GM18909 (cell line): Measurements from ENCODE around the gene ADAT3.
A peak's percentile ranks its signal among the peaks of the same experiment; 100 is the strongest.
"Not testable (repeated sequence)": the region's sequence is repeated elsewhere in the genome, so short reads cannot be mapped to it uniquely, and the experiment has no call there.

Experiments
- ATAC-seq: cut with Tn5 transposase; IDR thresholded peaks from one replicate; pipeline ENCODE4 v1.9.1; 2021; ENCODE audit warnings: mild to moderate bottlenecking; ENCODE audit not compliant: unreplicated experiment, poor library complexity

Gene ADAT3

DNA sequence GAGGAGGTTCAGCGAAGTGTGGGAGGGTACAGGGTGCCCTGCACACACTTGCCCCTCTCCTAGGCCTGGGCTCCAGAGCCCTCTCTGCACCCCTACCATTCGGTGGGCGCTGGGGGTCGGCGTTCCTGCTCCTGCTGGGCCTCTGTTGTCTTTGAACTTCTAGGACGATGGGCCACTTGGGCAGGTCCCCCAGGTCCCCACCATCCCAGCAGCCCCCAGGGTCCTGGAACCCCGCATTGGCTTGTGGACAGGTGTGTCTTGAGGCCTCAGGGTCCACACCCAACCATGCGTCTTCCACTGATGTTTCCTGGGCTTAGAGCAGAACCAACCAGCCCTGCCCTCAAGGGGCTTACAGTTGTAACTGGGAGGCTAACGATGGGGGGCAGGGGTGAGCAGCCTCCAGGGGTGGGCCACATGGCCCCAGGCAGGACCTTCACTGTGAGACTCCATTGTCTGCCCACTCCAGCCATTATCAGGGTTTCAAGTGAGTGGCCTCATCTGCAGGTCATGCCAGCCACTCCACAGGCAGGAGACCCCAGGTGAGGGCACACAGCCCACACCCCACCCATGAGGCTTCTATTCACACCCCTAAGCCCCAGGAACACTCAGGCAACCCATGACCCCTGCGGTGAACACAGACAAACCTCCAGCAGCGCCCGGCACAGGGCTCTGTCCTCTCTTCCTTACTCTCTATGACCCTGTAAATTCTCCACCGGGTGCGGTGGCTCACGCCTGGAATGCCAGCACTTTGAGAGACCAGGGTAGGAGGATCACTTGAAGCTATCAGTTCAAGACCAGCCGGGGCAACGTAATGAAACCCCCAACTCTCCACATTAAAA lies 39.8 kb upstream of the ADAT3 start:
- no peak for ATAC-seq

DNA sequence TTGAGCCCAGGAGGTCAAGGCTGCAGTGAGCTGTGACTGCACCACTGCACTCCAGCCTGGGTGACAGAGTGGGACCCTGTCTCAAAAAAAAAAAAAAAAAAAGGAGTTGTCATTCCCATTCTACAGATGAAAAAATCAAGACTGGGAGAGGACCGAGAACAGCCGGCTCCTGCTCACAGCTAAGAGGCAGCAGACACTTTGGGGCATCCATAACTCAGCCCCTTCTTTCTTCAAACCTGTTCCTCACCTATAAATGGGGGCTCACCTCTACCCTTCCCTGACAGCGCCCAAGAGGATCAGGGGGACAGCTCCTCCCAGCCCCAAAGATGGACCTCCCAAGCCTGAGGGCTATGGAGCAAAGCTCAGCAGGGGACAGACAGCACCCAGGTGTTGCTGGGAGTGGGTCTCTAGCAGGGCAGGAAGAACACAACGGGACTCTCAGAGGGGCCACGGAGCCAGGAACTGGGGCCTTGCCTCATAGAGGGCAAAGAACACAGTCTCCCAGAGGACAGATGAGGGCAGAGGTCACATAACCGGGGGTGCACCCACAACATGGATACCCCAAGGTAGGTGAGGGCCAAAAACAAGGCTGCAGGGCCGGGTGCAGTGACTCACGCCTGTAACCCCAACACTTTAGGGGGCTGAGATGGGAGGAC lies 38.4 kb upstream of the ADAT3 start:
- no peak for ATAC-seq

DNA sequence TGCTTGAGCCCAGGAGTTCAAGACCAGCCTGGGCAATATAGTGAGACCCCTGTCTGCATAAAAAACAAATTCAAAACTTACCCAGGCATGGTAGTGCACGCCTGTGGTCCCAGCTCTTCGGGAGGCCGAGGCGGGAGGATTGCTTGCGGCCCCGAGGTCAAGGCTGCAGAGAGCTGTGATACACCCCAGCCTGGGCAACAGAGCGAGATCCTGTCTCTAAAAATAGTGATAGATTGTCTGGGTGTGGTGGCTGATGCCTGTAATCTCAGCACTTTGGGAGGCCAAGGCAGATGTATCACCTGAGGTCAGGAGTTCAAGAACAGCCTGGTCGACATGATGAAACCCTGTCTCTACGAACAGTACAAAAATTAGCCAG lies 37.9 kb upstream of the ADAT3 start:
- no peak for ATAC-seq

DNA sequence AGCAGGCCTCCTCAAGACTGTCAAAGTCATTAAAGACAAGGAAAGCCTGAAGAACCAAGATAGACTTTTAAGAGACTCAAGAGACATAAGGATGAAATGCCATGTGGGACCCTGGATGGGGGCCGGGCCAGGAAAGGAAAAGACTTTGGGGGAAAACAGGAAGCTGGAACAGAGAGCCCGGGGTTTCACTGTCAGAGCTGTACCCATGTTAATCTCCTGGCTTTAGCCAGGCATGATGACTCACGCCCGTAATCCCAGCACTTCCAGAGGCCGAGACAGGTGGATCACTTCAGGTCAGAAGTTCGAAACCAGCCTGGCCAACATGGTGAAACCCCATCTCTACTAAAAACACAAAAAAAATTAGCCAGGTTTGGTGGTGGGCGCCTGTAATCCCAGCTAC lies 36.2 kb upstream of the ADAT3 start:
- ATAC-seq: no peak

DNA sequence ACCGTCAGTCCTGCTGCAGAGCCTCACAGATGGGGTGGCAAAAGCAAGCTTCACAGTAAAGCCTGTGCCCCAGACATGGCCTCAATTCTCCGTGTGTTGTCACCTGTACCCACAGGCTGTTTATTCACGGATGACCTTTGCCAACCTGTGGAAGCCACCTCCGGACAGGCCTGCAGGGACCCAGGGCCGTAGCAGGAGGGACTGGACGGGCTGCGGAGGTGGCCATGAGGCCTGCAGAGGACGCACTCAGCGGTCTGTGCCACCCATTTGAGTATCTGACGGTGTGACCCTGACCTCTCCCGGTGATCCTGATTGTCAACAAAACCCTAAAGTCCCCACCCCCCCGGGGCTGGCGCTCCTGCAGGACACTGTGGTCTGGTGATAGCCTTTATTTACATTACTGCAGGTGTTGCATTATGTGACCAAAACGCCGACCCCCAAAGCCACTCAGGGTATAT lies 34.0 kb upstream of the ADAT3 start:
- ATAC-seq: no peak

DNA sequence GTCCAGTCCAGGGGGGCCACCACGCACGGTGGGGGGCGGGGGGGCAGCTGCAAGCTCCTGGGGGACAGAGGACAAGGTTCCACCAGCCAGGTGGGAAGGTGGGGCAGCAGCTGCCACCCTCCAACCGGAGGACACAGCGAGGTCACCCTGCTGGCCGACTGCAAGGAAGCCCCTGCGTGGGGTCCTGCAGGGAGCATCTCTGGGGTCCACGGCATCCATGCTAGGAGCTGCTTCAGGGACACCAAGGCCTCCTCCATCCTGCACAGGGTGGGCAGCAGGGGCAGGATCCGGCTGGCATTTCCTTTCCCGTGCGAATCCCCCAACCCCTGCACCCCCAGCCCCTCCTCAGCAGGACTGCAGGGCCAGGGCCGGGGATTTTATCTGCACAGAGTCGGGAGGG lies 33.6 kb upstream of the ADAT3 start:
- ATAC-seq: no peak

DNA sequence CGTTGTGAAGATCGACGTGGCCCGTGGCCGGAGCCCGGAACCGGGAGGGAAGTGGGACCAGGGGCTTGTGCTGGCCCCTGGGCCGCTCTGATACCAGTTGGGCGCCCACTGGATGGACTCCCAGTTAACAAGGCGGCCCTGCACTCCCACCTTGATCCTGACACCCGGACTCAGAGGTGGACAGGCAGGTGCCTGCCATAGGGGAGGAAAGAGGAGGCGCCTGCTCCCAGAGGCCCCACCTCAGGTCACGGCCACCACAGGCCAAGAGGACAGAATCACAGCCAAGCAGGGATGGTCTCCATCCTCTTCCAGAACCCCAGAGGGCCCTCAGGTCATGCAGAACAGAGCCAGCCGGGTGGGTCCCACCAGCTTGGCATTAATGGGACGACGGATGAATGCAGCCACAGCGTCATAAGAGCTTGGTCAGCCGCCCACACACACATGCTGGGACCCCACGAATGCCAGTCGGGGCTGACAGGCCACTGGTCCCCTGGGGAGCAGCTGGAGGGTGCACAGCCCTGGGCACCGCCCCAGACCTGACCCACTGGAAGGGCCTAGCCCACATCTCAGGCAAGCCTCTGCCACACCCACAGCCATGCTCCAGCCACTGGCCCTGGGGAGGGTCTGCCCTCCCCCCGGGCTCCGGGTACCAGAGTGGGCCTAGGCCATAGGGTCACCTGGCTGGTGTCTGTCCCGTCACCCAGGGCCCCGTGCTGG lies 32.2 kb upstream of the ADAT3 start:
- ATAC-seq: no peak

DNA sequence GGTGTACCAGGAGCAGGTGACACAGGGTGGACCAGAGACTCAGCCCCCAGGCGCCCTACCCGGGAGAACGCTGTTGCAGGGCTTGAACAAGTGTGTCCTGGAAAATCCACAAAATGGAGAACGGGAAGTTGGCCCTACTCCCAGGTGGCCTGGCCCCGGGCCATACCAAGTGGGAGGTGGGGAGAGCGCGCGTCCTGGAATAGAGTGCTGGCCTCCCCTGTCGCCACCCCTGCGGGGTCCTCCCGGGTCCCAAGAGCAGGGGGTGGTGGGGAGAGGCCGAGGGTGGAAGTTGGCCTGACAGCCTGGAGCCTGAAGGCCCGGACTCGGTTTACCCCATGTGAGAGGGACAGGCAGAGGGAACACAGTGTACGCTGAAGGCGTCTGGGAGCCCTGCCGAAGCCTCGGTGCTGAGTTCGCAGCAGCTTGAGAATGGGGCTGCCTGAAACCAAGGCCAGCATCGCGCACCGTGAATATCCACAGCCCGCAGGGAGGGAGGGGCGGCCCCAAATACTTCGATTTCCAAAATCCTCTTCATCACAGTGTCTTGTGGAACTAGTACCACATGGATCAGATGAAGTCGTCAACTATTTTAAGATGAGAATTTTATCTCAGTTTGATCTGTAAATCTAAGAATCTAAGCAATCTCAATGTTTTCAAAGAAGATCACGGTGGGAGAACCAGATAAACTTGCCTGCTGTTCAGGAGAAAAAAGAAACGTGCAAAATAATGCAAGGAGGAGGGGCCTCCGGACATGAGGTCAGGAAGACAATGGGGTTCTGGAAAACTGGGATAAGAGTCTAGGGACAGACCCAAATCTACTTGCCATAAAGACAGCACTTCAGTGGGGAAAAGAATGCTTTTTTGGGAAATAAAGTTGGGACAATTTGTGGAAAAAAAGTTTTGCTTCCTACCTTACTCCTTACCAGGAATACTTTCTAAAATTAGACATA lies 31.4 kb upstream of the ADAT3 start:
- no peak for ATAC-seq

DNA sequence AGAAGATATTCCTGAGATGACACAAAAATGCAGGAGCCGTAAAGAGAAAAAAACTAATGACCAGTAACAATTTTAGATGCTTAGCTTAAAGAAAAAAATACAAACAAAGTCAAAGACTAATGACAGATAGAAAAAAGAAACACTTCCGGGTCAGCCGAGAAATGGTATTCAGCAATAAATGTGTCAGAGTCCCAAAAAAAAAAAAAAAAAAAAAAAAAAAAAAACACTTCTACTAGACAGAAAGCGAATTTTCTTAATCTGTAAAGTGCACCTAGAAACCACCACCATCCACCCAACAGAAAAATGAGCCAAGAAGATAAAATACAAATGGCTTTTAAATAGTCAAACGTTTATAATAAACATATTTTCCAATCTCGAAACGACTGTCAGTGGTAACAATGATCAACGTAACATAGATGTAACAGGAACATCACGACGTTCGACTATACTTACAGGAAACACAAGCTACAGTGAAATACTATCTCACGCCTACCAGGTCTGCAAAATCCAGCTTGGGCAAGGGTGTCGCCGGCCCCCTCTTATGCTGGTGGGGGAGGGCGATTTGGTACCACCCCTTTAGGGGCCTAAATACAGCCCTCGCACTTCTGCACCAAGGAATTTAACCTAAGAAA lies 30.5 kb upstream of the ADAT3 start:
- no peak for ATAC-seq

DNA sequence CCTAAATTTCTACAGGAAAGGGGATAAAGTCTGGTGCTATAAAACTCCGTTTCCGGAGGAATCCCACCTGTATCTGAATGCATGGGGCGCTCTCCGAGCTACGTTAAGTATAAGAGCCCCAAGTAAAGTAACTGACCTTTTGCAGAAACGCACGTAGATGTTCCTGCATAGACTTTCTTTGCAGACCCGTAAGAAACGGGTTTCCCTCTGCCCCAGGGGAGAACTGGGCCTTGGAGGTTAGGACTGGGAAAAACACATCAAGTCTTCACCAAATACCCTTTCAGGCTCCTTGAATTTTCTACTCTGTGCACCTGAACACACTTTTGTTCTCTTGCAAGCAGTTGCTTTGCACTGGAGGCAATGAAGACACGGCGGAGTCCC lies 29.9 kb upstream of the ADAT3 start:
- ATAC-seq: not testable (repeated sequence)

DNA sequence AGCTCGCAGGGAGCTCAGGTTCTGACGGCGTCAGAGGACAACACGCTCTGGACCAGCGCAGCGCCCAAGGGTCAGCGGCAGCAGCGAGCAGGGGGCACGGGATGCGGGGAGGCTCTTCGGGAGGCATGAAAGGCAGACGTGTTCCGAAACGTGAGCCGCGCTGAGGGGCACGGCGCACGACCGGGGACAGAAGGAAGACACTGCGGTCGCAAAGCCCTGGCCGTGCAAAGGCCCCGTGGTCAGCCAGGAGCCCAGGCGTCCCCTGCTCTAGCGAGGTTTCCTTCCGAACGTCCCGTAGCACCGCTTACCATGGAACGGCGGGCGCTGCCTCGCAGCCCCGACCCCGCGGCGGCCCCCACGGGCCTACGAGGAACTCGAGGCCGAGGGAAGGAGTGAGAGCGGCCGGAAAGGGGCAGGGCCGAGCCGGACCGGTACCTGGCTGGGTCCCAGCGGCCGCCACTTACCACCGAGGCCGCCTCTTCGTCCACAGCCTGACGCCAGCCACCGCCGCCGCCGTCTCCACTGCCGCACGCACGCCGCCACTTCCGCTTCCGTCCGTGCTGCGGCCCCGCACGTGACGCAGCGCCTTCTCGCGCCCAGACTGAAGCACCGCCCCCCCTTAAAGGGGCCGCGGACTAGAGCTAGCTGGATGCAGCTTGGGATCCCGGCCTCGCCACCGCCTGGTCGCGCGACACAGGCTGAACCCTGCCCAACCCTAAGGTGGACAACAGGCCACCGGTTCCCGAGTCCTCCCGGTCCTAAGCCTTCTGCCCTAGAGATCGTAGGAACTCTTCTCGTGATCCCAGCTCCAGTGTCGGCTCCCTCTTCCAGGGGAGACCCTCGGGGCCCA lies 29.3 kb upstream of the ADAT3 start:
- peak; percentile 87 for ATAC-seq

DNA sequence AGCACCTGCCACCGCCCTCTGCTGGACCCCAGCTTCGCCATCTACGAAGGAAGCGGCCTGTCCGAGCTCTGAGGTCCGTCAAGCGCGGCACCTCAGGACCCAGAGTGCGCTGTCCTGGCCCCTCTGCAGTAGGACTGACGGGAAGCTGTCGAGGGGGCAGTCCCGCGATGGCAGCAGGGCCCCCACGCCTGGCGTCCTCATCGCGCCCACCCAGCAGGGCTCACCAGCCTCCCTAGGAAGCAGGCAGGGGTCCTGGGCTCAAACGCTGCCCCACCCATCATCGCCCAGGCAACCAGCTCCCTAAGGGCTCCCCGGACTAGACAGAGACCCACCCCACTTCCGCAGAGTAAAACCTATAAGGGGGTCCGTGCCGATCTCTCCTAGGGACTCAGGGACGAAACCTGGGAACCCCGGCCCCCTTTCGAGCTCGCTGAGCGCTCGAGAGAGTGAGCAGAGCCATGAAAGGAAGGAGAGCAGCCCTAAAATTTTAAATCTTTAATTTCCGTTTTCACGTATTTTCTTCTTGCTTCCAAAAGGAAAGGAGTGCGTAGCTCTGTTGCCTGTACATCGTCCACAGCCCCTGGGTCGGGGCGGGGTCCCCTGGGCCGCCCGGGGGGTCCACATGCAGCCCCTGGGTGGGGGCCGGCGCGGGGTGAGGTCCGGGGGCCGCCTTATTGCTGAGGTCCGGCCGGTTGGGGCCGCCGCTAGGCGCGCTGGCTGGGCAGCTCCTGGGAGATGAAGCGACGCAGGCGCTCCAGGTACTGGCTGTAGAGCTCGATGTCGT lies 28.5 kb upstream of the ADAT3 start:
- ATAC-seq: not testable (repeated sequence)

DNA sequence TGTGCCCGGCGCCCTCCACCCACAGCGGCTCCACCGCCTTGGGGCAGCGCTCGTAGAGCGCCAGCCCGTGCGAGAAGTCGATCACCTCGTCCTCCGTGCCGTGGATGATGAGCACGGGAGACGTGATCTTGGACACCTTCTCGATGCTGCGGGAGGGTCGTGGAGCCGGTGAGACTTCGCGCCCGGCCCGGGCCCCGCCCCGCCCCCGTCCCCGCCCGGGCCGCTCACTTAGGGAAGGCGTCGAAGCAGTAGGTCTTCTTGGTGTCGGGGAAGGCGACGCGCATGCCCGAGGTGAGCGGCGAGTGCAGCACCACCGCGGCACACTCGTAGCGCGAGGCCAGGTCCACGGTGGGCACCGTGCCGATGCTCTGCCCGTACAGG lies 27.9 kb upstream of the ADAT3 start:
- not testable (repeated sequence) for ATAC-seq

DNA sequence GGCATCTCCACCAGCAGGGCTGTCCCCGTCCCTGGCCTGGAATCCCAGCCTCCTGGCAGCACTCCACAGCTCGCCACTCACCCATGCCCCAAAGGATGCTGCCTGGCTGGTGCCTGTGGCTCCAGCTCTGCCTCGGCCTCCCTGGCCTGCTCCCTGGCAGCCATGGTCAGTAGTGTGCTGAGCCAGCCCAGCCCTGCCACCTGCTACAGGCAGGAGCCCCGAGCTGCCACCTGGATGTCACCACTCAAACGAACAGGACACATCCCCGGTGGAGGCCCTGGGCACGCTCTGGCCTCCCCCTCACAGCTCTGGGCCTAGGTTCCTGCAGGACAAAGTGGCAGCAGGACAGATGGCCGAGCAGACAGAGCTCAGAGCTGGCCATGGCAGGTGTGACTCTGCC lies 26.6 kb upstream of the ADAT3 start:
- ATAC-seq: not testable (repeated sequence)

DNA sequence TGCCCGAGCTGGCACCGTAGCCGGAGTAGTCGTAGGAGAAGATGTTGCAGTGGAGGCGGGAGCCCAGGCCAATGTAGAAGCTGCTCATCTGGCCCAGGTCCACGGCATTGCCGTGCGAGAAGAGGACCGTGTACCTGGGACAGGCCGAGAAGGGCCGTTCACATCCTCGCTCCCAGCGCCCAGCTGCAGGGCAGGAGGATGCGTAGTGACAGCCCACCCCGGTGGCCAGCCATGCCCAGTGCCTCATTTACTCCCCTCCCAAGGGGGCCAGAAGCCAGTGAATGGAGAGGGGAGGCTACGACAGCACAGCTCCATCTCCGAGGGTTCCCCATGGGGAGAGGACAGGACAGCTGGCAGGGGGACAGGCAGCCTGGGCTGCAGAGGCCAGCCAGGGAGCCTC lies 25.2 kb upstream of the ADAT3 start:
- not testable (repeated sequence) for ATAC-seq

DNA sequence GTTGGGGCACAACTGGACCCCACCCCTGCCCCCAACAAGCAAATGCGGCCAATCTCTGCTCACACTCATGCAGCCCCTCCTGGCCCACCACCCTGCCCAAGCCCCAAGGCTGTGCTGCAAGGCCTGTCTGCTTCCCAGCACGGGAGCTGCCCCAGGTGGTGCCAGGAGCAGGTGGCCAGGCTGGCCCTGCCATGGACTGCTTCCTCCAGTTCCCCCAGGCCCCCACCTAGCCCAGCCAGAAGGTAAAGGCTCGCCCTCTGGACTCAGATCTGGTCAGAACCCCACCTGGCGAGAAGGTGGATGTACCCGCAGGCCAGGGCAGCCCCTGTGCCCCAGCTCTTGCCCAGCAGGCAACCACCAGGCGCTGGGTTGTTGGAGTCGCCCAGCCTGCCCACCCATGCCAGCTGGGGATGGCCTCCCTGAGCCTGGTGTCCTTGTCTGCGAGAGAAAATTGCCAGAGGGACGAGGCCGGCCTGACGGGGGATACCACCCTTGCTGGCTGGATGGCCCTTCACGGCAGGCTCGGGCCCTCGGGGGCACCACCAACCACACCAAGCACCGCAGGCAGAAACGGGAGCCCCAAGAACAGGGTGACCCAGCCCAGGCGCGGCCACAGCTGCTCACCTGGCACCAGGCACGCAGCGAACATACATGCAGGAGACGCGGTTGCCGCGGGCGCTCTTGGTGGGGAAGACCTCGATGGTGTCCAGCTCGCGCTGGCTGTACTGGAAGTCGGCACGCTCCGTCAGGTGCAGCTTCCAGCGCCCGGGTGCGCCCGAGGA lies 24.4 kb upstream of the ADAT3 start:
- ATAC-seq: no peak

DNA sequence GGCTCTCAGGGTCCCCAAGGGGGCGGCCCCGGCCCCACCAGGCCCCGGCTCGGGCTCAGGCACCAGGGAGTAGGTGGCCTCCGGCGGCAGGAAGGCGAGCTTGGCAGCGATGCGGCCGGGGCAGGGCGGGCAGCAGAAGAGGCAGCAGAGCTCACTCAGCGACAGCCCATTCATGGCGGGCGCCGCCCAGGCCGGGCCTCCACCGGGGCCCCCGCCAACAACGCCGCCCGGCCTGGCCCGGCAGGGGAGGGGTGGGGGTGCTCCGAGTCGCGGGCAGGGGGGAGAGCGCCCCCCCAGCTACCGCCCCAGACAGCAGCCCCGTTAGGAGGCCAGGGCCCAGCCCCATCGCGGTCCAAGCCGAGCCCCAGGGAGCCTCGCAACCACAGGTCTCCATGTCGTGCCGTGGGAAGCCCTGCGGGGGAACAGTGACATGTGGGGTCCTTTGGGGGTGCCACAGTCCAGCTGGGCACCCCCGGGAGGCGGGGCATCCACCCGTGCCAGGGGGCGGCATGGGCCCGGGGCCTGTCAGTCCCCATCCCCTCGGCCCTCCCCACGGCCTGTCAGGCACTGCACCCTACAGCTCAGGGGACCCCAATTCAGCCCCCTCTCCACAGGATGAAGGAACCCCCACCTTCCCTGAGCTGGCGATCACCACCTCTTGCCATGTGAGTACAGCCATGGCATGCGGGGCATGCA lies 23.7 kb upstream of the ADAT3 start:
- not testable (repeated sequence) for ATAC-seq
